Neuronal stem cell (in vitro differentiated cells): ENCODE measurements around the gene CRADD.

ENCODE experiments used
- DNase-seq: peaks from one replicate; pipeline ENCODE4 v3.0.0-alpha.2; 2013; ENCODE audit warnings: low spot score
- H2AFZ ChIP-seq: one replicate; pipeline ENCODE4 v1.6.1; 2013; ENCODE audit warnings: mild to moderate bottlenecking, low read length, inconsistent platforms
- H2AK5ac ChIP-seq: 2 replicates; pipeline ENCODE4 v1.6.1; 2013; ENCODE audit warnings: low read depth, mild to moderate bottlenecking, inconsistent platforms, low read length, moderate library complexity, mixed read lengths
- H2BK120ac ChIP-seq: 2 replicates; pipeline ENCODE4 v1.6.1; 2013; ENCODE audit warnings: low read depth, mild to moderate bottlenecking, inconsistent platforms, low read length, moderate library complexity, mixed read lengths
- H2BK12ac ChIP-seq: one replicate; pipeline ENCODE4 v1.6.1; 2013; ENCODE audit warnings: low read length, inconsistent platforms
- H2BK15ac ChIP-seq: 2 replicates; pipeline ENCODE4 v1.6.1; 2013; ENCODE audit warnings: mild to moderate bottlenecking, low read length, inconsistent platforms, mixed read lengths
- H2BK5ac ChIP-seq: one replicate; pipeline ENCODE4 v1.6.1; 2013; ENCODE audit warnings: inconsistent platforms, mild to moderate bottlenecking, low read length, moderate library complexity
- H3K14ac ChIP-seq: one replicate; pipeline ENCODE4 v1.6.1; 2013; ENCODE audit warnings: low read length, inconsistent platforms
- H3K18ac ChIP-seq: 2 replicates; pipeline ENCODE4 v1.6.1; 2013; ENCODE audit warnings: low read length, inconsistent platforms
- H3K23ac ChIP-seq: 2 replicates; pipeline ENCODE4 v1.6.1; 2013; ENCODE audit warnings: low read depth, mild to moderate bottlenecking, mixed read lengths, low read length, inconsistent platforms; ENCODE audit not compliant: poor library complexity
- H3K27ac ChIP-seq: replicated peaks from 3 replicates; pipeline ENCODE4 v1.5.1; 2013; ENCODE audit warnings: low read length, inconsistent platforms
- H3K27me3 ChIP-seq, 3 experiments: 2 replicates each; pipeline ENCODE4 v1.6.1; 2013; ENCODE audit warnings: low read length in 3 of 3, mild to moderate bottlenecking in 2 of 3, inconsistent platforms in 1 of 3, low read depth in 1 of 3, mixed read lengths in 1 of 3, moderate library complexity in 1 of 3; ENCODE audit not compliant: control insufficient read depth in 3 of 3, insufficient read depth in 3 of 3
- H3K36me3 ChIP-seq, 2 donors: replicated peaks in 1 of 2; 2 replicates each; pipeline ENCODE4 v1.6.1; 2013; ENCODE audit warnings: low read length in 2 of 2; ENCODE audit not compliant: control insufficient read depth in 2 of 2, insufficient read depth in 2 of 2
- H3K4ac ChIP-seq: 2 replicates; pipeline ENCODE4 v1.6.1; 2013; ENCODE audit warnings: inconsistent platforms, mild to moderate bottlenecking, low read length, moderate library complexity
- H3K4me1 ChIP-seq, 2 donors: 1 replicate in 1 of 2; 2 replicates in 1 of 2; pipeline ENCODE4 v1.6.1; 2013; ENCODE audit warnings: low read length in 2 of 2, low read depth in 1 of 2; ENCODE audit not compliant: control insufficient read depth in 2 of 2, insufficient read depth in 1 of 2
- H3K4me2 ChIP-seq: one replicate; pipeline ENCODE4 v1.6.1; 2013; ENCODE audit warnings: mild to moderate bottlenecking, low read length, inconsistent platforms; ENCODE audit not compliant: insufficient read depth, poor library complexity, severe bottlenecking
- H3K4me3 ChIP-seq, 2 donors: 2 replicates each; pipeline ENCODE4 v1.5.1; 2013; ENCODE audit warnings: low read length in 2 of 2, mild to moderate bottlenecking in 2 of 2, inconsistent platforms in 1 of 2, moderate library complexity in 1 of 2
- H3K79me1 ChIP-seq: one replicate; pipeline ENCODE4 v1.6.1; 2013; ENCODE audit warnings: low read depth, mild to moderate bottlenecking, inconsistent platforms, low read length, moderate library complexity
- H3K9ac ChIP-seq: one replicate; pipeline ENCODE4 v1.6.1; 2013; ENCODE audit warnings: mild to moderate bottlenecking, low read depth, low read length, inconsistent platforms; ENCODE audit not compliant: poor library complexity
- H3K9me3 ChIP-seq, 2 donors: replicated peaks in 1 of 2; 2 replicates each; pipeline versions ENCODE3 to v1.6.1; 2013; ENCODE audit warnings: low read length in 2 of 2, mild to moderate bottlenecking in 2 of 2, inconsistent platforms in 1 of 2, low read depth in 1 of 2, mixed read lengths in 1 of 2, moderate library complexity in 1 of 2; ENCODE audit not compliant: control insufficient read depth in 2 of 2, insufficient read depth in 1 of 2
- H4K8ac ChIP-seq: one replicate; pipeline ENCODE4 v1.6.1; 2013; ENCODE audit warnings: low read depth, mild to moderate bottlenecking, inconsistent platforms, low read length, moderate library complexity
- H4K91ac ChIP-seq: one replicate; pipeline ENCODE4 v1.6.1; 2013; ENCODE audit warnings: low read length, low read depth, mild to moderate bottlenecking, inconsistent platforms; ENCODE audit not compliant: poor library complexity
- WGBS, 2 donors: extraction: QIAGEN DNeasy Blood & Tissue Kit; methylation state at CpG; one replicate each; pipeline ENCODE4 v1.1.7; 2013; ENCODE audit warnings: missing lambda C conversion rate in 2 of 2, mixed read lengths in 1 of 2; ENCODE audit not compliant: insufficient read length in 2 of 2, insufficient replicate concordance in 1 of 2; ENCODE audit errors: extremely low coverage in 2 of 2; 5-methylcytosine and 5-hydroxymethylcytosine counted together

CRADD gene

GRCh38 chr12:93722835-93723567, 45.8 kb downstream of the CRADD start:
- no peaks in the 10 kb centered on the region for H3K36me3 ChIP-seq
- no peak overlapping the region for H2BK15ac ChIP-seq
- H3K18ac ChIP-seq: no peak overlapping the region
- H2AFZ ChIP-seq: no peak overlapping the region
- H4K8ac ChIP-seq: no peak overlapping the region
- peaks cover 2 to 7% of the 10 kb centered on the region in 2 donors for H3K4me1 ChIP-seq
- DNase-seq: no peak
- H3K27ac ChIP-seq: no peak overlapping the region
- H3K23ac ChIP-seq: no peak overlapping the region
- H2AK5ac ChIP-seq: no peak overlapping the region
- no peak overlapping the region for H3K4me2 ChIP-seq
- no peak overlapping the region for H2BK5ac ChIP-seq
- WGBS, 2 donors: no CpG with 5 or more reads among the region's 4 CpGs
- H3K9me3 ChIP-seq: peaks cover 0 to 21% of the 10 kb centered on the region in 2 donors
- H4K91ac ChIP-seq: no peak overlapping the region
- H2BK12ac ChIP-seq: no peak overlapping the region
- no peak overlapping the region for H3K9ac ChIP-seq
- no peak overlapping the region for H3K4ac ChIP-seq
- H2BK120ac ChIP-seq: no peak overlapping the region
- H3K27me3 ChIP-seq: no peaks in the 10 kb centered on the region
- H3K4me3 ChIP-seq: no peak overlapping the region
- no peak overlapping the region for H3K14ac ChIP-seq
- no peaks in the 10 kb centered on the region for H3K79me1 ChIP-seq

GRCh38 chr12:93723568-93723930, 46.4 kb downstream of the CRADD start:
- H4K8ac ChIP-seq: no peak overlapping the region
- no peaks in the 10 kb centered on the region for H3K79me1 ChIP-seq
- peaks cover 2 to 7% of the 10 kb centered on the region in 2 donors for H3K4me1 ChIP-seq
- H2BK12ac ChIP-seq: no peak overlapping the region
- no peak overlapping the region for H3K9ac ChIP-seq
- no peak overlapping the region for H3K4ac ChIP-seq
- no peak for DNase-seq
- no peak overlapping the region for H3K18ac ChIP-seq
- H3K27ac ChIP-seq: no peak overlapping the region
- H2BK120ac ChIP-seq: no peak overlapping the region
- no peak overlapping the region for H2AFZ ChIP-seq
- H3K9me3 ChIP-seq: peaks cover 0 to 18% of the 10 kb centered on the region in 2 donors
- H4K91ac ChIP-seq: no peak overlapping the region
- H2BK5ac ChIP-seq: no peak overlapping the region
- H2BK15ac ChIP-seq: no peak overlapping the region
- no peak overlapping the region for H3K4me2 ChIP-seq
- no peak overlapping the region for H3K14ac ChIP-seq
- no peaks in the 10 kb centered on the region for H3K36me3 ChIP-seq
- no peak overlapping the region for H3K23ac ChIP-seq
- H3K27me3 ChIP-seq: no peaks in the 10 kb centered on the region
- no CpG with 5 or more reads among the region's 4 CpGs for WGBS, 2 donors
- H2AK5ac ChIP-seq: no peak overlapping the region
- no peak overlapping the region for H3K4me3 ChIP-seq

DNA sequence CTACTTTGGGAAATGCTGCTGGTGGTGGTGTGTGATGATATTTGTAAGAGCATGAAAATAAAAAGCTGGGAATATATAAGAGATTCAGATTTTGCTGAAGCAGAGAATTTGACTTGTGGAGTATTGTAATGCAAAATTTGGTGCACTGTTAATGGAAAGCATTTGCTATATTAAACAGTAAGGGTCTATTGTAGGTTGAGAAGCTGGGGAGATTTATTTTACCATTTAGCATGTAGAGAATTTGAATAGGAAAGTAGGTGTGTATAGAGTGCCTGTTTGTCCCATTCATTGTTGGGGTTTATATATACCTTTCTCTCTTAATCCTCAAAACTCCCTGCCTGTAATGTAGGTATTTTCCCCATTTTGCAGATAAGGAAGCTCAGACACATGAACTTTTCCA, 48.4 kb downstream of the CRADD start:
- no peak overlapping the region for H3K4me3 ChIP-seq
- H3K36me3 ChIP-seq: no peaks in the 10 kb centered on the region
- no peaks in the 10 kb centered on the region for H3K27me3 ChIP-seq
- H2BK120ac ChIP-seq: no peak overlapping the region
- H3K14ac ChIP-seq: no peak overlapping the region
- DNase-seq: no peak
- no peak overlapping the region for H3K4me2 ChIP-seq
- no peak overlapping the region for H3K4ac ChIP-seq
- no peak overlapping the region for H2BK5ac ChIP-seq
- H4K8ac ChIP-seq: no peak overlapping the region
- no peak overlapping the region for H3K23ac ChIP-seq
- H4K91ac ChIP-seq: no peak overlapping the region
- peaks cover 0 to 15% of the 10 kb centered on the region in 2 donors for H3K9me3 ChIP-seq
- no peak overlapping the region for H3K9ac ChIP-seq
- no peaks in the 10 kb centered on the region for H3K79me1 ChIP-seq
- no peak overlapping the region for H3K27ac ChIP-seq
- peaks cover 2 to 7% of the 10 kb centered on the region in 2 donors for H3K4me1 ChIP-seq
- H2BK15ac ChIP-seq: no peak overlapping the region
- no peak overlapping the region for H2BK12ac ChIP-seq
- H2AFZ ChIP-seq: no peak overlapping the region
- H2AK5ac ChIP-seq: no peak overlapping the region
- no peak overlapping the region for H3K18ac ChIP-seq

GRCh38 chr12:93727195-93727811, 50.1 kb downstream of the CRADD start:
- peak overlapping the region; percentile 44 for H4K8ac ChIP-seq
- peak overlapping the region; percentile 71 for H2AFZ ChIP-seq
- no peak overlapping the region for H3K4me2 ChIP-seq
- H4K91ac ChIP-seq: no peak overlapping the region
- no peaks in the 10 kb centered on the region for H3K79me1 ChIP-seq
- no peak overlapping the region for H2BK120ac ChIP-seq
- DNase-seq: no peak
- no peak overlapping the region for H3K23ac ChIP-seq
- no peaks in the 10 kb centered on the region for H3K27me3 ChIP-seq
- H3K9me3 ChIP-seq: peaks cover 0 to 6% of the 10 kb centered on the region in 2 donors
- H3K18ac ChIP-seq: no peak overlapping the region
- no peak overlapping the region for H2AK5ac ChIP-seq
- no peak overlapping the region for H2BK15ac ChIP-seq
- peaks cover 2 to 7% of the 10 kb centered on the region in 2 donors for H3K4me1 ChIP-seq
- no CpG with 5 or more reads among the region's 3 CpGs for WGBS, 2 donors
- H2BK5ac ChIP-seq: no peak overlapping the region
- no peak overlapping the region for H3K9ac ChIP-seq
- H3K14ac ChIP-seq: no peak overlapping the region
- no peak overlapping the region for H3K4ac ChIP-seq
- H3K27ac ChIP-seq: no peak overlapping the region
- no peak overlapping the region for H3K4me3 ChIP-seq
- H3K36me3 ChIP-seq: no peaks in the 10 kb centered on the region
- H2BK12ac ChIP-seq: no peak overlapping the region
